Breast epithelium (tissue), 4 donors: ENCODE results near the gene NXPH4. TPM values are rescaled to one million over a fixed set of nuclear protein-coding genes. Genes with fewer than 3 reads are reported as not detected.

ENCODE experiments used
- DNase-seq, 2 donors: peaks; one replicate each; pipeline ENCODE4 v3.0.0-alpha.2; 2019; ENCODE audit warnings: low spot score in 2 of 2
- H3K27ac ChIP-seq, 2 donors: fragments of 200-600 bp; sonication (generic) in 1 of 2; one replicate each; pipeline ENCODE4 v1.5.1; 2016 to 2019; ENCODE audit warnings: mild to moderate bottlenecking in 1 of 2
- H3K27me3 ChIP-seq, 2 donors: fragments of 200-600 bp; sonication (generic) in 1 of 2; one replicate each; pipeline versions ENCODE4 v1.5.1 to v1.6.0; 2017 to 2019; ENCODE audit warnings: control low read depth in 1 of 2, mild to moderate bottlenecking in 1 of 2
- H3K36me3 ChIP-seq: fragments of 200-600 bp; one replicate; pipeline ENCODE4 v1.5.1; 2019
- H3K4me1 ChIP-seq, 2 donors: fragments of 200-600 bp; sonication (generic); one replicate each; pipeline ENCODE4 v1.5.1; 2016 to 2019; ENCODE audit warnings: control low read depth in 1 of 2
- H3K4me3 ChIP-seq, 3 donors: fragments of 200-600 bp; sonication (generic); 1 replicate in 2 of 3; 2 replicates in 1 of 3; pipeline ENCODE4 v1.5.1; 2016 to 2019; ENCODE audit warnings: mild to moderate bottlenecking in 3 of 3, moderate library complexity in 2 of 3
- H3K9me3 ChIP-seq, 2 donors: fragments of 200-600 bp; sonication (generic) in 1 of 2; one replicate each; pipeline ENCODE4 v1.5.1; 2016 to 2019; ENCODE audit warnings: control low read depth in 1 of 2
- POLR2A ChIP-seq: fragments of 450-650 bp; IDR thresholded peaks from one replicate; pipeline ENCODE4 v1.6.1; 2016; ENCODE audit warnings: antibody characterized with exemption, mild to moderate bottlenecking, moderate library complexity
- POLR2AphosphoS5 ChIP-seq, 3 donors: sonication (generic); formaldehyde crosslinking; IDR thresholded peaks; one replicate each; pipeline ENCODE4 v1.6.1; 2017; ENCODE audit warnings: antibody characterized with exemption in 3 of 3
- intact Hi-C: fragments of 100-400 bp; cut with DNase I; formaldehyde crosslinking; loops from one replicate; pipeline ENCODE4 v1.15.1; 2023; ENCODE audit warnings: low total_unique reads
- total RNA-seq, 3 donors: library from RNA; depleted of rRNA; stranded (reverse); fragments of >200 nt; gene quantifications; one replicate each; pipeline ENCODE4 v1.1.0, GENCODE V29; 2016
- TF ChIP-seq, protein P1 (sequence below), 3 donors: fragments of 450-650 bp; IDR thresholded peaks; one replicate each; pipeline ENCODE4 v1.5.1; 2016 to 2017; ENCODE audit warnings: antibody characterized with exemption in 3 of 3, mild to moderate bottlenecking in 3 of 3, moderate library complexity in 3 of 3

NXPH4 gene
- total RNA-seq, 3 donors from 2014 or later = 0.33 TPM; not detected in 2

DNA sequence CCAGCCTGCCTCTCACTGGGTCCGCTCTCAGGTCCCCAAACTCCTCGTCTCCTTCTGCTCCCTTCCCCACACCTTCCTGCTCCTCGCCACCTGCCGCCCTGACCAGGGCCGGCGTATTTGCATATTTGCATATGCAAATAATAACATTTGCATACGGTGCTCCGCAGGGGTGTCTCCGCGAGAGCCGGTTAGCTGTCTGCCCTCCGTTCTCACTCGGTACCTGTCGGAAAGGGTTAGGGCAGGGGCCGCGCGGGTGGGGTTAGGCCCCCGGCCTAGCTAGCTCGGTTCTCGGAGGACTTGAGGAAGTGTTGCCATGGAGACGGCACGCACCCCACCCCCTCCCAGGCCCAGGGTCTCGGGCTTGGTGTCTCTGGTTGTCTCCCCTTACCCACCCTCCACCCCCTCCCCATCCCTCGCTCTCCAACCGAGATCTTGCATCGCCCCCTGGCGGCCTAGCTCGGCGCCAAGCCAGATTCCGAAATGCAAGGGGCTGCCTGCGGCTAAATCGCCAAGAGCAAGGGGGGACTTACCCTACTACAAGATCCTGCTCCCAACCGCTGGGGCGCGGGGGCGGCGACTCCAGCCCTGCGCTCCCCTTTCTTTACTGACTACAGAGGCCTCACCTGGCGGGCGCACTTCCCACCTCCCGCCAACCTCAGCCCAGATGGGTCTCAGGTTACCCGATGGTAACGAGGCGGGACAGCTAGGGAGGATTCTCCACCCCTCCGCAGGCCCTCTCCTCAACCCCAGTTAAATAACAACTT is 26.3 kb downstream of the NXPH4 start:
- H3K4me3 ChIP-seq = peak overlapping the region; percentile 23 to 67 (median 52)
- peak overlapping the region in 1 of 2 donors; percentile 32 for H3K27ac ChIP-seq
- no peaks in the 10 kb centered on the region for H3K9me3 ChIP-seq
- no peaks in the 10 kb centered on the region for H3K36me3 ChIP-seq
- intact Hi-C loops = loop anchor here (10.0 kb wide), 1 partner anchor 1112 kb away; no protein-coding TSS in a partner anchor
- peaks cover 19 to 20% of the 10 kb centered on the region in 2 donors for H3K4me1 ChIP-seq
- peaks cover 3 to 35% of the 10 kb centered on the region in 2 donors for H3K27me3 ChIP-seq
- DNase-seq = peak in 1 of 2 donors; percentile 41
- TF ChIP-seq POLR2A = no peak
- no peak for TF ChIP-seq POLR2AphosphoS5 (IDR thresholded peaks at IDR 0.05)
- TF ChIP-seq, protein P1, sequence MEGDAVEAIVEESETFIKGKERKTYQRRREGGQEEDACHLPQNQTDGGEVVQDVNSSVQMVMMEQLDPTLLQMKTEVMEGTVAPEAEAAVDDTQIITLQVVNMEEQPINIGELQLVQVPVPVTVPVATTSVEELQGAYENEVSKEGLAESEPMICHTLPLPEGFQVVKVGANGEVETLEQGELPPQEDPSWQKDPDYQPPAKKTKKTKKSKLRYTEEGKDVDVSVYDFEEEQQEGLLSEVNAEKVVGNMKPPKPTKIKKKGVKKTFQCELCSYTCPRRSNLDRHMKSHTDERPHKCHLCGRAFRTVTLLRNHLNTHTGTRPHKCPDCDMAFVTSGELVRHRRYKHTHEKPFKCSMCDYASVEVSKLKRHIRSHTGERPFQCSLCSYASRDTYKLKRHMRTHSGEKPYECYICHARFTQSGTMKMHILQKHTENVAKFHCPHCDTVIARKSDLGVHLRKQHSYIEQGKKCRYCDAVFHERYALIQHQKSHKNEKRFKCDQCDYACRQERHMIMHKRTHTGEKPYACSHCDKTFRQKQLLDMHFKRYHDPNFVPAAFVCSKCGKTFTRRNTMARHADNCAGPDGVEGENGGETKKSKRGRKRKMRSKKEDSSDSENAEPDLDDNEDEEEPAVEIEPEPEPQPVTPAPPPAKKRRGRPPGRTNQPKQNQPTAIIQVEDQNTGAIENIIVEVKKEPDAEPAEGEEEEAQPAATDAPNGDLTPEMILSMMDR (IDR thresholded peaks at IDR 0.05) = peak; percentile 1 to 21 (median 17)

DNA sequence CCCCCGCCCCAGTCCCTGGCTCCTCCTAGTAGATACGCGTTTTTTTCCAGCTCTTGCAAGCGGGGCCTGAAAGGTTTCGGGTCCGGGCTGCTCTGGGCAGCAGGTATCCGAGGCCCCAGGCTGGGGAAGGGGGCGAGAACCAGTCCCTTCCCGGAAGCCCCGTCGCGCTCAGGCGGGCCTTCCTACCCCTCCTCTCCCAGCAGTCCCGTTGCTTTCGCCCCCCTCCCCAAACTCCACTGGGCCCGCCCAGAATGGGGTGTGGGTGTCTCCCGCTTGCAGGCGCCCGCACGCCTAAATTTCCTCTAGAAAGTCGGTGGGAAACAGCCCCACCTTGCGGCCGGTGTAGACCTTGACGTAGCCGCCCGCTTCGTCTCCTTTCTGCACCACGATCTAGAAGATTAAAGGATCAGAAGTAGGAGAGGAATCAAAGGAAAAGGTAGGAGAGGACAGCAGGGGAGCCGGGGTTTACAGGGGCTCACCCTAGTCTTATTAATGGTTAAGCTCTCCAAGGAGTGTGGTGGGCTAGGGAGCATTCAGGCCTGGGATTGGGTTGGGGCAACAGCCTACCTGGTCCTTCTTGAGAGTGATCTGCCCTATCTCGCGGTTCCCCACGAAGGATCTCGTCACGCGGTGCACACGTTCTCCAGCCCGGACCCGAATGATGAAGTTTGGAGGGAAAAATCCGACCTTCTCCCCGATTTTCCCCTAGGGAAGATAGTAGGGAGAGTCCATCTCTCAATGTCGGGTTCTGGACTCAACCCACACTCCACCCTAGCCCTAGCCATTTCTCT is 27.1 kb downstream of the NXPH4 start:
- intact Hi-C loops = loop anchor here (10.0 kb wide), 1 partner anchor 1111 kb away; no protein-coding TSS in a partner anchor
- Histone ChIP-seq H3K4me3 (peak overlapping the region; percentile 23 to 67 (median 52)), H3K27me3 (peaks cover 0 to 32% of the 10 kb centered on the region in 2 donors), H3K9me3 (no peaks in the 10 kb centered on the region), H3K27ac (no peak overlapping the region), H3K4me1 (peaks cover 13 to 19% of the 10 kb centered on the region in 2 donors), H3K36me3 (no peaks in the 10 kb centered on the region)
- peak; percentile 58 to 79 for DNase-seq
- no peak for TF ChIP-seq POLR2A
- no peak for TF ChIP-seq POLR2AphosphoS5 (IDR thresholded peaks at IDR 0.05)
- TF ChIP-seq, protein P1 (IDR thresholded peaks at IDR 0.05) = peak; percentile 59 to 71 (median 65)

DNA sequence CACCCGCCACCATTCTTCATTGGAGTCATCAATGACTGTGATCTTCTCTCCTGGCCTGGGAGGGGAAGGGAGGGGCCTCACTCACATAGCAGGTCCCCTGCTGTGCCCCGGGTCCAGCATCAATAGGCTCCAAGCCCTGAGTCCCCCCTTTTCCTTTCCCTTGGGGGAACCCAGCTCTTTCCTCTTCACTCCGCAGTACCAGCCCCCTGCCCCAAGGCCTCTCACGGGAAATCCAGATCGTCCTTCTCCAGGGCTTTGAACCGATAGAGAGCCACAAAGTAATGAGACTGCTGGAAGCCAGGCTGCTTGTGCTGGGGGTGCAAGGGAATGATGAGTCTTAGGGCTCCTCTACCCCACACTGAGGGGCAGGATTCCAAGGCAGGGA is 27.7 kb downstream of the NXPH4 start:
- Histone ChIP-seq H3K27ac (no peak overlapping the region), H3K4me3 (no peak overlapping the region), H3K36me3 (no peaks in the 10 kb centered on the region), H3K27me3 (peaks cover 0 to 30% of the 10 kb centered on the region in 2 donors), H3K4me1 (peaks cover 13 to 19% of the 10 kb centered on the region in 2 donors), H3K9me3 (no peaks in the 10 kb centered on the region)
- intact Hi-C loops = loop anchor here (10.0 kb wide), 1 partner anchor 1110 kb away; no protein-coding TSS in a partner anchor
- DNase-seq = no peak
- TF ChIP-seq POLR2A (no peak), POLR2AphosphoS5 (IDR thresholded peaks at IDR 0.05) (no peak)
- TF ChIP-seq, protein P1 (IDR thresholded peaks at IDR 0.05) = no peak

DNA sequence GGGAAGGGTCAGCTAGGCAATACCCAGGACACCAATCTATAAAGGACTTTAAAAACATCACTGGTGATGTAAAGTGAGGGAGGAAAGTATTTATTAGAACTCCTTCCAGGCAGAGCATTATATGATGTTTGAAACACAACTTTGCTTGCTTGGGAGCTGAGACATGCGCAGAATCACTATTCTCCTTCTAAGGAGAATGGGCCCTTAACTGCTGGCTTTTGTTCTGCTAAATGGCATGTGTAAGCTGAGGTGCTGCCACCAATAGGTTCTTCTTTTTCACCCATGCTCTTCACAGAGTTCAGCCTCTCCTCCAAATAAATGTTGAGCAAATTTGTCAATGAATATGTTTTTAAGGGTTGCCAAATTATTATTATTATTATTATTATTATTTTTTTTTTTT is 30.4 kb downstream of the NXPH4 start:
- peaks cover 0 to 12% of the 10 kb centered on the region in 2 donors for H3K27me3 ChIP-seq

More for the DNA sequence above, 30.4 kb downstream of the NXPH4 start:
- Histone ChIP-seq H3K4me3 (no peak overlapping the region), H3K9me3 (no peaks in the 10 kb centered on the region), H3K27ac (no peak overlapping the region), H3K4me1 (peaks cover 4 to 9% of the 10 kb centered on the region in 2 donors), H3K36me3 (no peaks in the 10 kb centered on the region)
- TF ChIP-seq POLR2AphosphoS5 (IDR thresholded peaks at IDR 0.05) (no peak), POLR2A (no peak)
- TF ChIP-seq, protein P1 (IDR thresholded peaks at IDR 0.05) = no peak
- intact Hi-C loops = loop anchor here (10.0 kb wide), 1 partner anchor 1108 kb away; no protein-coding TSS in a partner anchor
- DNase-seq = no peak
